UCSD-AML1 (cell line): ENCODE results near the gene MAPK11.

Experiments
- DNase-seq: peaks from one replicate; lab custom pipeline; 2025; ENCODE audit not compliant: unreplicated experiment; lab: John Stamatoyannopoulos, UW

MAPK11 gene

GRCh38 chr22:50269970-50270665, at the start of gene MAPK11:
TSS of gene MAPK11 (minus strand) at chr22:50270380. CDS start at chr22:50270292, 88 bp downstream.
- DNase-seq, result peak; percentile 71

- DNase-seq, result no peak
Measured at GRCh38 chr22:50319503-50319951, 49.3 kb upstream of the MAPK11 start.

- DNase-seq, result no peak
Measured at GRCh38 chr22:50318698-50319411, 48.7 kb upstream of the MAPK11 start.

- DNase-seq, result no peak
Measured at GRCh38 chr22:50318356-50318697, 48.1 kb upstream of the MAPK11 start.

- no peak for DNase-seq
Measured at GRCh38 chr22:50317674-50318073, 47.5 kb upstream of the MAPK11 start.

GRCh38 chr22:50317178-50317577, 47.0 kb upstream of the MAPK11 start:
- no peak for DNase-seq

- DNase-seq, result no peak
Measured at GRCh38 chr22:50316114-50317065, 46.2 kb upstream of the MAPK11 start.

GRCh38 chr22:50315289-50316113, 45.3 kb upstream of the MAPK11 start:
- DNase-seq, result no peak

GRCh38 chr22:50314455-50315288, 44.5 kb upstream of the MAPK11 start:
- peak; percentile 81 for DNase-seq

- DNase-seq, result no peak
Measured at GRCh38 chr22:50314081-50314454, 43.9 kb upstream of the MAPK11 start.

- DNase-seq, result no peak
Measured at GRCh38 chr22:50313600-50313999, 43.4 kb upstream of the MAPK11 start.

GRCh38 chr22:50313021-50313420, 42.8 kb upstream of the MAPK11 start:
- DNase-seq, result no peak

- no peak for DNase-seq
Measured at GRCh38 chr22:50312371-50312770, 42.2 kb upstream of the MAPK11 start.

GRCh38 chr22:50311606-50312351, 41.6 kb upstream of the MAPK11 start:
- no peak for DNase-seq

GRCh38 chr22:50310949-50311444, 40.8 kb upstream of the MAPK11 start:
- DNase-seq, result no peak

- no peak for DNase-seq
Measured at GRCh38 chr22:50310031-50310722, 40.0 kb upstream of the MAPK11 start.

GRCh38 chr22:50309601-50309991, 39.4 kb upstream of the MAPK11 start:
- no peak for DNase-seq

- peak; percentile 56 for DNase-seq
Measured at GRCh38 chr22:50308986-50309600, 38.9 kb upstream of the MAPK11 start.
